ENCODE measurements around the gene PTRHD1. TPM values are rescaled to one million over a fixed set of nuclear protein-coding genes. Genes with fewer than 3 reads are reported as not detected.

PTRHD1 gene
- 3.0 and 3.3 TPM in 2 replicates for total RNA-seq (2013; cell fraction: nucleolus; rRNA removed)
- 41.3 and 46.1 TPM in 2 replicates for total RNA-seq (2014; rRNA removed)
- 28.1 and 30.4 TPM in 2 replicates for total RNA-seq (2014; rRNA removed; fragmentation: Illumina TruSeq; extraction: Trizol)
- total RNA-seq (2021), result 36.6 and 39.0 TPM in 2 replicates
- 45.7 TPM for polyA plus RNA-seq (2011; ENCODE audit: low read depth)
- 59.3 and 62.3 TPM in 2 replicates for polyA plus RNA-seq (2011; rRNA removed)
- 62.4 and 64.8 TPM in 2 replicates for polyA plus RNA-seq (2011; cell fraction: cytosol; rRNA removed)
- 21.7 and 25.7 TPM in 2 replicates for polyA plus RNA-seq (2011; cell fraction: nucleus; rRNA removed)
- 59.1 and 91.0 TPM in 2 replicates for polyA plus RNA-seq (2012)
- 8.2 and 15.9 TPM in 2 replicates for polyA plus RNA-seq (2014; fragmentation: Illumina TruSeq; extraction: Trizol)
- 10 to 100 TPM; 30.6 to 43.9 TPM for polyA plus RNA-seq (2014; fragmentation: Nextera tagmentation; extraction: Ambion mirVana)
- 54.6 and 64.2 TPM in 2 replicates for polyA plus RNA-seq (2014; rRNA removed)
- polyA plus RNA-seq (2016; fragmentation: Nextera tagmentation; extraction: Ambion mirVana), result 10 to 100 TPM; 50.0 to 52.2 TPM
- polyA minus RNA-seq (2011; rRNA and poly(A)+ RNA removed), result 14.5 and 15.7 TPM in 2 replicates
- 8.3 and 9.9 TPM in 2 replicates for polyA minus RNA-seq (2011; cell fraction: cytosol; rRNA and poly(A)+ RNA removed)
- 3.7 and 7.2 TPM in 2 replicates for polyA minus RNA-seq (2011; cell fraction: nucleus; rRNA and poly(A)+ RNA removed)
- percentile 71 among the genes with signal in this experiment for Bru-seq, nascent RNA
- BruChase-seq, experiment 1, labeled RNA remaining after a 6-hour chase, result percentile 69 among the genes with signal in this experiment
- percentile 61 among the genes with signal in this experiment for BruChase-seq, experiment 2, labeled RNA remaining after a 2-hour chase
- long read RNA-seq, experiment 1, transcript PTRHD1-201 (2 exons, 1,105 nt), result major isoform, 42 of 42 reads
- long read RNA-seq, experiment 1, partial matches to known transcripts, result 0 of 42 reads
- long read RNA-seq, experiment 1, other reads (novel, unspliced or antisense), result 0 of 42 reads
- long read RNA-seq, experiment 2, transcript PTRHD1-201 (2 exons, 1,105 nt), result major isoform, 80 of 80 reads
- long read RNA-seq, experiment 2, partial matches to known transcripts, result 0 of 80 reads
- long read RNA-seq, experiment 2, other reads (novel, unspliced or antisense), result 0 of 80 reads

GRCh38 chr2:24792874-24793760, at the start of gene PTRHD1, which contains the start of gene CENPO:
Gene PTRHD1, minus strand, starts transcription at chr2:24793391. Its CDS starts 14 bp downstream, at chr2:24793377.
Gene CENPO, plus strand, starts transcription at chr2:24793425. Its CDS starts 495 bp downstream, at chr2:24793920.
- in situ Hi-C loops (cut with MboI), result no loop called here
- TF ChIP-seq CBX5 (IDR thresholded peaks at IDR 0.05; ENCODE audit: low read depth) (0 out of 2 replicates have a peak, but pooled peaks have one; percentile 22), BACH1 (IDR thresholded peaks at IDR 0.05; ENCODE audit: borderline replicate concordance) (0 out of 2 replicates have a peak, but pooled peaks have one; percentile 1), IKZF1 (conservative IDR thresholded peaks at IDR 0.05) (peak; percentile 84), CREM (IDR thresholded peaks at IDR 0.05; ENCODE audit: low read depth) (peak; percentile 68; the same call in 1 of the 2 replicates), SP1 (IDR thresholded peaks at IDR 0.05; ENCODE audit: low read depth, low read length) (peak; percentile 53), SMC3 (IDR thresholded peaks at IDR 0.05; ENCODE audit: borderline replicate concordance, low read length) (no peak; the same call in 1 of the 2 replicates), YY1 (IDR thresholded peaks at IDR 0.05; ENCODE audit: low read depth, low read length) (peak; percentile 99), ZNF274 (IDR thresholded peaks at IDR 0.05; ENCODE audit: insufficient read depth, insufficient read length) (no peak), MXI1 (IDR thresholded peaks at IDR 0.05; ENCODE audit: low read depth, low read length) (peak; percentile 9), TCF3 (IDR thresholded peaks at IDR 0.05; ENCODE audit: borderline replicate concordance, insufficient read depth, low read depth, low read length) (0 out of 2 replicates have a peak, but pooled peaks have one; percentile 40), ZBED1 (IDR thresholded peaks at IDR 0.05; ENCODE audit: borderline replicate concordance) (no peak), PKNOX1 (IDR thresholded peaks at IDR 0.05) (no peak; the same call in 1 of the 2 replicates), EP300 (IDR thresholded peaks at IDR 0.05; ENCODE audit: borderline replicate concordance in 1 of 2, control insufficient read depth in 1 of 2, low read depth in 2 of 2, low read length in 2 of 2) (no peak), HCFC1 (IDR thresholded peaks at IDR 0.05; ENCODE audit: low read length) (peak; percentile 86), E2F4 (IDR thresholded peaks at IDR 0.05; ENCODE audit: low read depth, low read length) (peak; percentile 99), POLR2A (IDR thresholded peaks at IDR 0.05; ENCODE audit: low read depth, low read length) (peak; percentile 93), ZSCAN29 (IDR thresholded peaks at IDR 0.05) (no peak)

More at GRCh38 chr2:24792874-24793760, at the start of gene PTRHD1, which contains the start of gene CENPO:
- no peaks in the 10 kb centered on the region for H3K27me3 ChIP-seq (replicated peaks in 1 of 2; ENCODE audit: control insufficient read depth in 2 of 2, insufficient read depth in 2 of 2, low read length in 1 of 2)
- peaks cover 6% of the 10 kb centered on the region for H3K4me1 ChIP-seq (ENCODE audit: control insufficient read depth, insufficient read depth, low read length)
- peaks cover 0 to 3% of the 10 kb centered on the region in 2 experiments; a peak in 1 of 4 replicates for H3K36me3 ChIP-seq (ENCODE audit: control insufficient read depth in 2 of 2, insufficient read depth in 2 of 2, low read length in 1 of 2)
- H3K9me3 ChIP-seq (replicated peaks; ENCODE audit: control insufficient read depth, insufficient read depth, low read length), result no peaks in the 10 kb centered on the region
- intact Hi-C loops (cut with micrococcal nuclease; ENCODE audit: unreplicated experiment), result loop anchor here (2.0 to 10.0 kb wide), 2 partner anchors 34 to 298 kb away; partner anchors contain the start of gene NCOA1
- no TSS peak for BruUV-seq (replicated peaks)
- ATAC-seq, result peak; percentile 97
- SMC1A ChIA-PET (ENCODE audit: uncharacterized antibody, unreplicated experiment), result interaction anchor here (0.8 to 1.9 kb wide), 9 partner anchors 9 to 371 kb away, joined by 3 to 6 read pairs (median 3); no protein-coding TSS in a partner anchor
- CTCF ChIA-PET, result interaction anchor here (0.6 to 3.1 kb wide), 12 partner anchors 13 to 852 kb away, joined by 3 to 18 read pairs (median 4); no protein-coding TSS in a partner anchor
- peak within 1 kb of the TSS; percentile 96 for H2AFZ ChIP-seq (ENCODE audit: control insufficient read depth, low read depth, low read length)
- H3K27ac ChIP-seq (ENCODE audit: control insufficient read depth, insufficient read depth), result peak within 1 kb of the TSS; percentile 98
- POLR2A ChIA-PET, result interaction anchor here (0.8 to 1.5 kb wide), 9 partner anchors 13 to 569 kb away, joined by 3 to 6 read pairs (median 3); no protein-coding TSS in a partner anchor
- peak within 1 kb of the TSS; percentile 93 for H3K9ac ChIP-seq (ENCODE audit: control insufficient read depth, insufficient read depth, low read length)
- DNase-seq (ENCODE audit: low read depth, low spot score), result peak; percentile 92
- peaks cover 50% of the 10 kb centered on the region for H3K79me2 ChIP-seq (ENCODE audit: control insufficient read depth, insufficient read depth, low read length)
- FAIRE-seq, result peak; percentile 93
- peak within 1 kb of the TSS; percentile 81 for H3K4me2 ChIP-seq (ENCODE audit: control insufficient read depth, insufficient read depth)
- no peaks in the 10 kb centered on the region for H4K20me1 ChIP-seq (ENCODE audit: control insufficient read depth, insufficient read depth)
- under 1% methylated on average over 74 of the region's 74 CpGs for WGBS (ENCODE audit: insufficient coverage, insufficient replicate concordance, low lambda C conversion rate, missing lambda C conversion rate)
- H3K4me3 ChIP-seq, result peak within 1 kb of the TSS; percentile 97
- RAD21 ChIA-PET (ENCODE audit: unreplicated experiment), result interaction anchor here (0.7 to 3.4 kb wide), 9 partner anchors 9 to 381 kb away, joined by 3 to 24 read pairs (median 4); no protein-coding TSS in a partner anchor
